HG02588 (cell line): Measurements from ENCODE around the gene EEF2KMT.
"Not testable (repeated sequence)": the region's sequence is repeated elsewhere in the genome, so short reads cannot be mapped to it uniquely, and the experiment has no call there.

Source experiments
- ATAC-seq: cut with Tn5 transposase; IDR thresholded peaks from one replicate; pipeline ENCODE4 v1.9.1; 2021; ENCODE audit warnings: mild to moderate bottlenecking, moderate library complexity; ENCODE audit not compliant: unreplicated experiment

The EEF2KMT gene

DNA sequence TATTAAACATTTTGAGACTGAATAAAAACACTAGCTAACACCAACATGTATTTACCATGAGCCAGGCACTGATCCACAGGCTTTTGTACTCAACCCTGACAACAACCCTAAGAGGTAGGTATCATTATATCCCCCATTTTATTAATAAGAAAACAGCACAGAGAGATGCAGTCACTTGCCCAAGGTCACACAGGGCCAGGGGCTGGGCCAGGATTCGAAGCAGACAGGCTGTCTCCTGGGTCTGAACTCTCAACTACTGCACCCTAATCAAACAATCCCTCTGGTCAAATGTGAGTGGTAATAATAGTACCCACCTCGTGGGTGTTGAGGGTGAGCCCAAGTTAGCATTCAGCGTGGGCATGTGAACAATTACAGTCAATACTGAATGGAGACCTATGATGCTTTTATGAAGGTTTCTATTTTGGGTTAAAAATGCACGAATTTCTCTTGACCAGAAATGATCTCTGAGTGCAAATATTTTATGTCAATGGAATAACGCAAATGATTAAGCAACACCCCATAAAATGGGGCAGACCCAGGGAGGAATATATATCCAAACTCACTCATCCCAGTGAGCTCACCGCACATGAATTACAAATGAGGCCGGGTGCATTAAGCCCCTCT, 1.0 kb downstream of the EEF2KMT start:
- not testable (repeated sequence) for ATAC-seq

DNA sequence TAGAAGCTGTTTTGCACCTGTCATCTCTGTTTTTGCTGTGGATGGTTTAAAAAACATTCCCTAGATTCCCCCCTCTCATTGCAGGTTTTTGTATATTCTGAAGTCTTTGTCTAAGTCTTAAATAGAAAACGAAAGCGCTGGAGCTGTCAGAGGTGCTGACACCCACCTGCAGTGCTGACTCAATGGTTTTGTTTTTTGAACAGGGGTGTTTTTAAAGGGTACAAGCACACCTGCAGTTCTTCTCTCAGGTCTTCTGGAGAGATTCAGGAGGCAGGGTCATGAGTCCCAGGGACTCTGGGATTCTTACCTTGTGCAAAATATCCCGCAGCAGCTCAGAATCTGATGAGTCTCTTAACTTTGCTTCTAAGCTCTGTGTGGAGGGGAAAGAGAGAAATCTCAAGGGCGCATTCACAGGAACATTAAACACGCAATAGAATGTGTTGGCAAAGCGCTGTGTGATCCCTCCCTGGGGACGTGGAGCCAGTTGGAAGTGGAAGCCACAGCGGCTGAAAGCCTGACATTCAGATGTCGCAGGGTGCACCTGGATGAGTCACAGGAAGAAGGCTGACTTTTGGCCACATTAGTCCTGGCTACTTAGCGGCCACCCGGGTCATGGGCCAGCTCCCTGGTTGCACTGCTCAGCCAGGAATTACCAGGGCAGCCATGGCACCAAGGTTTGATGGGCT, 2.3 kb downstream of the EEF2KMT start:
- ATAC-seq: not testable (repeated sequence)

GRCh38 chr16:5093746-5094145, 3.8 kb downstream of the EEF2KMT start:
- not testable (repeated sequence) for ATAC-seq

DNA sequence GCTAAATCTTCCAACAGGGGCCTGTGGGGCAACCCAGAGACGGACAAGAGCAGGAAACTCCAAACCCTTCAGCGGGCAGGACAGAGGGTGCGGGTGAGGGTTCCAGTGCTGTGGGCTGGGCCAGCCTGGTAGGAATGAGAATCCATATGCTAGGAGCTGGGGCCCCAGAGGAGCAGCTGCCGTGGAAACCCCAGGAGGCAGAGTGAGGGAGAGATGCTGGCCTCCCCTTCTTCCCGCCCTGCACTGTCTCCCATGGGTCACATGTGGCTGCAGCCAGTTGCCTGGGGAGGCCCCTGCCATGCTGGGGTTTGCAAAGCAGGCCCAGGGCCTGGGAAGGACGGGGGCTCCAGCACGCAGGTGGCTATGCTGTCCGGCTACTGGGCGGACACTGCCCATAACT, 4.5 kb downstream of the EEF2KMT start:
- ATAC-seq: not testable (repeated sequence)

DNA sequence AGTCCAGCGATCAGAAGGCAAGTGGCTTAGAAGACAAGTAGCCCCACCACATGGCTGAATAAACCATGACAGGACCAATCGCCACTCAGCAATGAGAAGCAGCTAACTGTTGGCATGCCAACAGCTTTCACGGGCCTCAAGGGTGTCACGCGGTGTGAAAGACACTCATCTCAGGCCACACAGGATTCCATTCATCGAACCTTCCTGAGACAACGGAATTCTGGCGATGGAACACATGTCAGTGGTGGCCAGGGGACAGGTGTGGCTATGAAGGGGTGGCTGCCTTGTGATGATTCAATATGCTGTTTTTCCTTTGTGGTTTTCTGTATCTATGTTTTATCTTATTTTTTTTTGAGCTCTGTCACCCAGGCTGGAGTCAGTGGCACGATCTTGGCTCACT, 7.0 kb downstream of the EEF2KMT start:
- not testable (repeated sequence) for ATAC-seq

GRCh38 chr16:5089911-5090555, 7.6 kb downstream of the EEF2KMT start:
- not testable (repeated sequence) for ATAC-seq

GRCh38 chr16:5088936-5089335, 8.7 kb downstream of the EEF2KMT start:
- not testable (repeated sequence) for ATAC-seq

- not testable (repeated sequence) for ATAC-seq
These were observed 9.4 kb downstream of the EEF2KMT start for GRCh38 chr16:5088086-5088790.

- not testable (repeated sequence) for ATAC-seq
These were observed 11.9 kb downstream of the EEF2KMT start for GRCh38 chr16:5085716-5086115.

- not testable (repeated sequence) for ATAC-seq
These were observed 12.8 kb downstream of the EEF2KMT start for GRCh38 chr16:5084802-5085201.

DNA sequence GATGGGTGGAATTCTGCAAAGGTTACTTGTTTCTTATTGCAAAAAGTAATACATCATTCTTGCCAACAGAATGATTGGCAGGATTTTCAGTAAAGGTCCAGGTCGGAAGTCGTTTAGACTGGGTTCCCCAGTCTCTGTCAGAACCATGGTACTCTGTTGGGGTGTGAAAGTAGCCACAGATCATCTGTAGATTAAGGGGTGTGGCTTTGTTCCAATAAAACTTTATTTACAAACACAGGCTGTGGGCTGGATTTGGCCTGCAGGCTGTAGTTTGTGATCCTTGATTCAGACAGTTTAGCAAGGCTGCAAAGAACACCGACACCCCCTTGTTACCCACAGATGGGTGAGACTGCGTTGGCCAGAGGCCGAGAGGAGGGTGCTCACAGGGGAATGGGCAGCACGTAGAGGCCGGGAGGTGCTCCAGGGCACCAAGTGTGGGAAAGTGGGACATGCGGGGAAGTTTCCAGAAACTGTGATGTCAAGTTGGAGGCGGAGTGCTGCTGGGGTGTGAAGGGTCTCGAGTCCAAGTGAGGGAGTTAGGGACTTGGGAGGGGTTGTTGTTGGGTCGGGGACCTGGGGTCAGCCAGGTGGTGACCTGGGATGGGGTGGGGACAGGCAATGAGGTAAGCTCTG, 13.4 kb downstream of the EEF2KMT start:
- ATAC-seq: not testable (repeated sequence)

GRCh38 chr16:5083646-5084045, 13.9 kb downstream of the EEF2KMT start:
- not testable (repeated sequence) for ATAC-seq

DNA sequence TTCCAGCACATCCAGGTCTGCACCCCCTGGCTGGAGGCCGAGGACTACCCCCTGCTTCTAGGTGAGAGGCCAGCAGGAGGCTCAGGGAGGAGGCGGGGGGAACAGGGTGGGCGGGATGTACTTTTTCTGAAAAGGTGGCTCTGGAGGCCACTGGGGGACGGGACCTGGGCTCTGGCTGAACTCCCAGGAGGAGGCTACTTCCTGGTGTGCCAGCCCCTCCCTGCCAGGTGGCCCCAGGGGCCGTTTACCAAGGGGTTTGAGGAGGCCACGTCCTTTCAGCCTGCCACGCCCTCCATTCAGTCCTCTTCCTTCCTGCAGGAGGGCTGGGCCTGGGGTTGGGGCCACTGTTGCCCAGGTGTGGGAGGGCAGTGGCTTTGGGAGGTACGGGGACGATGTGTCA, 16.6 kb downstream of the EEF2KMT start:
- not testable (repeated sequence) for ATAC-seq

DNA sequence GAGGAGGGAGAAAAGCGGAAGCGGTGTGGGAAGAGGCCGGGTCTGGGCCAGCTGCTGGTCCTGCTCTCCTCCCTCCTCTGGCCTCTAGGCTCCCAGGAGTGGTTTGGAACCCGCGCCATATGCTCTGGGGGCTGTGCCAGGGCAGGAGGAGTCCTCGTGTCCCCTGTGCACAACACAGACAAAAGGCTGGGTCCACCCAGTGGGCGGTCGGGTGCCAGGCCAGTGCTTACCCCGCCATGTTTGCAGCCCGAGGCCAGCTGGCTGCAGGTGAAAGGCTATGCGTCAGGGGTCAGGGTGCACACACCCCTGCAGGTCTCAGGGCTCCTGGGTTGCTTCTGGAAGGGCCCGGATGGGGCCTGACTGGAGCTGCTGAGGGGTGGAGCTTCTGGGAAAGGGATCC, 17.1 kb downstream of the EEF2KMT start:
- ATAC-seq: not testable (repeated sequence)

- ATAC-seq: no peak
These were observed 19.0 kb downstream of the EEF2KMT start for GRCh38 chr16:5078626-5079025.

DNA sequence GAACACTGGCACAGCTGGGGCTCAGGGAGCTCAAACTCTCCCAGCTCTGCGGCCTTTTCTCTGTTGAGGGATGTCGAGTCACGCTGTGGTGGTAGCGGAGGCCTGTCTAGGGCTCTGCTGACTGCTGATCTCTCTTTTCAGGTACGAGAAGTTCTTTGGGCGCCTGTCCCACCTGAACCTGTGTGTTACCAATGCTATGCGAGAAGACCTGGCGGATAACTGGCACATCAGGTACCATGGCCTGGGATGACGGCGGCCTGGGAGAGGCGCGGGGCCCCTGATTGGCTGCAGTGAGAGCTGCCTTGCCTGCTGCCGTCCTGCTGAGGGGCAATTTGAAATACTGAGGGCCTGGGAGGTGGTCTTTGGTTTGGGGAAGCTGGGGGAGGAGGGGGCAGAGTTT, 20.3 kb downstream of the EEF2KMT start:
- ATAC-seq: no peak

DNA sequence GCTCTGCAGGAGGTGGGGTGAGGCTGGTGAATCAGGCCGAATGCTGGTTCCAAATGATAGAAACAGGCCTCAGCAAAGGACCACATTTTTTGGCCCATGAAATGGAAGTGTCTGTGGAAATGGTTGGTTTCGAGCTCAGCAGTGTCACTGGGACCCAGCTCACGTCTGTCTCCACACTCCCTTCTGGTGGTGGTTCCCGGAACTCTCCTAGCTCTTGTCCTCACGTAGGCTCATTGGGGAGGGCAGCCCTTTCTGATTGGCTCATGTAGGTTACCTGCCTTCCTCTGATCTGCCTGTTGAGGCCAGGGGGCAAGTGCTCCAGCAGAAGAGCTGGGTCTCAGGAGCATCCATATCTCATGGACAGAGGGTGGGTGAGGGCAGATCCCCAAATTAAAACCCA, 22.0 kb downstream of the EEF2KMT start:
- no peak for ATAC-seq

- not testable (repeated sequence) for ATAC-seq
These were observed 23.8 kb downstream of the EEF2KMT start for GRCh38 chr16:5073771-5074170.

GRCh38 chr16:5073279-5073629, 24.3 kb downstream of the EEF2KMT start:
- ATAC-seq: no peak

DNA sequence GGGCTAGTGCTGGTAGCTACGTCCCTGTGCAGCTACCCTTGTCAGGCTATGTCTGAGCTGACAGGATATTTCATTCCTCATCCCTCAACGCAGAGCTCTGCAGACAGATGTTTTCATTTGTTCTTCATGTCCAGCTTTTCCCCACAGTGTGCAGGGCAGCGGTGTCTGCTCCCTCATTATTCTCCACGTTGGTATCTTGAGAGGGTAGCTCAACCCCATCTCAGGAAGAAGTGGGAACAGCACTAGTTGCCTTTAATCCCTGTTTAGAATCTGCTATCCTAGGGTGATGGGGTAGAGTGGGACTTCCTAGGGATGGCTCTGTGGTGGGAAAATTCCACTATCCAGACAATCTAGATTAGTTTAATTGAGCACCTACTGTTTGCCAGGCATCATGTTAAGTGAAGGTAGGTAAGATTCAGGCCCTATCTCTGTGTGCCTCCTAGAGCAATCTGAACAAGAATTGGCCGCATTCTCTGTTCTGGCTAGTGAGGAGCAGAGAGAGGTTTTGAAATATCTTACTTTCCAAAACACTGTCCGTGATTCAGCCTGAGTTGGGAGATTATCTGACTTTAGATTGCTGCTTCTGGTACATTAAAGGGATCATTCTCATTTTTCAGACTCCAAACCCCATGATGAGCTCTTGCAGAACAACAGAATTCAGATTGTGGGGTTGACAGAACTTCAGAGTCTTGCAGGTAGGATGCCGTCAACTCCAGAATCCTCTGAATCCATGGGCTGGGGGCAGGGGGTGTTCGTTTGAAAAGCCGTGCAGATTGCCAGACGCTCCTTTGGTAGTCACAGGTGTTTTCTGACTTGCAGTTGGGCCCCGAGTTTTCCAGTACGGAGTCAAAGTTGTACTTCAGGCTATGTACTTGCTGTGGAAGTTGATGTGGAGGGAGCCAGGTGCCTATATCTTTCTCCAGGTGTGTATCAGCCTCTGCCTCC, 25.0 kb downstream of the EEF2KMT start:
- ATAC-seq: no peak
